ENCODE data around the gene MFGE8.
A peak's percentile ranks its signal among the peaks of the same experiment; 100 is the strongest.

Gene MFGE8

GRCh38 chr15:88918738-88919137, 5.6 kb upstream of the MFGE8 start:
- DNase-seq (ENCODE audit: low read depth in 2 of 2) = no peak

GRCh38 chr15:88917760-88918159, 4.6 kb upstream of the MFGE8 start:
- no peak for DNase-seq (ENCODE audit: low read depth in 2 of 2)

DNA sequence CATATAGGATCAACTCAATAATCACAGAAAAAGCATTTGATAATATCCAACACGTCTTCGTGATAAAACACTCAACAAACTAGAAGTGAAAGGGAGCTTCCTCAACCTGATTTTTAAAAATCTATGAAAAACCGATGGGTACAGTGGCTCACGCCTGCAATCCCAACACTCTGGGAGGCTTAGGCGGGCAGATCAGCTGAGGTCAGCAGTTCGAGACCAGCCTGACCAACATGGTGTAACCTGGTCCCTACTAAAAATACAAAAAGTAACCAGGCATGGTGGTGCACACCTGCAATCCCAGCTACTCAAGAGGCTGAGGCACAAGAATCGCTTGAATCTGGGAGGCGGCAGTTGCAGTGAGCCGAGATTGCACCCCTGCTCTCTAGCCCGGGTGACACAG, 2.2 kb upstream of the MFGE8 start:
- DNase-seq (ENCODE audit: low read depth in 2 of 2) = no peak

GRCh38 chr15:88913850-88914169, 631 bp upstream of the MFGE8 start:
- DNase-seq (ENCODE audit: low read depth in 2 of 2) = no peak

- no peak for DNase-seq (ENCODE audit: low read depth in 2 of 2)
Observed at GRCh38 chr15:88912500-88912921, 668 bp downstream of the MFGE8 start.

- DNase-seq (ENCODE audit: low read depth in 2 of 2) = no peak
Observed at GRCh38 chr15:88911766-88912118, 1.4 kb downstream of the MFGE8 start.

DNA sequence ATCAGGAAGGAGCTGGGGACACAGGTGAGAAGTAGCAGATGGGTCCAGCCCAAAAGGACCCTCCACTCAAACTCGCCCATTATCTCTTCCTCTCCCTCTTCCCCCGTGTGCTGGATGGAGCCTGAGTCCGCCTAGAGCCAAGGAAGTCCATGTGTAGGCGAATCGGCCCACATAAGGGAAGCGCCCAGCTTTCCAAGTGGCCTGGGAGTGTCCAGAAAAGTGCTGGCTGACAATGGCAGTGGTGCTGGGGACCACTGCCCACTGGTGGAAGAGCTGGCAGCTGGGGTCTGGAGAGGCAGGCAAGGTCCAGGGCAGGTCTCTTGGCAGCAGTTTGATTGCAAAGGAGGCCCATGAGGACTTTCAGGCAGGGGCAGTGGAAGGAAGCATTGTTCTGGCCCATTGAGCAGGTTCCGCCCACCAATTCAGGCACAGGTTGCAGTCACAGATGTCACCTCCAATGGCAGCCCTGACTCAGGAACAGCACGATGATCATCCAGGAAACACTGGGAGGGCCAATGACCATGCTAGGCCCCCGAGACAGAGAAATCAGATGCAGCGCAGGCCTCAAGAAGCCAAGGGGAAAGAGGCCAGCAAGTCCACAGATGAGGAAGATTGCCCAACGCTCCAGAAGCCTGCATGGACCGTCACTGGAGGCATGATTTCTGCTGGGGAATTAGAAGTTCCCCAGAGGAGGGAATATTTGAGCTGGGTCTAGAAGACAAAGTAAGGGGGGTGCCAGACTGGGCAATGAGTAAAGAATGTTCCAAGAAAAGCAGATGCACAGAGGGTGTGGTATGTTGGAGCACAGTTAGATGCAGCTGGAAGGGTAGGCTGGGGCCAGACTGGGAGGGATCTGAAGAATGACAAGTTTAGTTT, 3.0 kb downstream of the MFGE8 start:
- DNase-seq (ENCODE audit: low read depth in 2 of 2) = no peak

GRCh38 chr15:88908697-88909621, 4.2 kb downstream of the MFGE8 start:
- DNase-seq (ENCODE audit: low read depth in 2 of 2) = no peak

GRCh38 chr15:88908123-88908522, 5.1 kb downstream of the MFGE8 start:
- no peak for DNase-seq (ENCODE audit: low read depth in 2 of 2)

DNA sequence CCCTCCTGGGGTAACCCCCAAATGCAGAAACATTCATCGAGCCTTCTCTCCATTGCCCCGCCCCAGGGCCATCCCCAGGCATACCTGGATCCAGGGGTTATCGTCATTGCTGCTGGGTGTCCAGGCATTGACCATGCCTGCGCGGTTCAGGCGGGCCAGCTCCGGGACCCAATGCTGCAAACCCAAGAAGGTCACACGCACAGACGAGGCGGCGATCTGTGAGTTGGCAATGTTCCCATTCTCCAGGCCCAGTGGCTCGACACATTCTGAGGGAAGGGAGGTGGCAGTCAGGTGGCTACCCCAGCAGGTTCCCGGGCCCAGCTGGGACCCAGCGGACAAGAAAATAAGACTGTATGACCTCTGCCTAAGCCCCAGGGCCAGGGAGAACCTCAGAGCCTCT, 6.1 kb downstream of the MFGE8 start:
- DNase-seq (ENCODE audit: low read depth in 2 of 2) = no peak

- no peak for DNase-seq (ENCODE audit: low read depth in 2 of 2)
Observed at GRCh38 chr15:88906551-88906950, 6.6 kb downstream of the MFGE8 start.

- no peak for DNase-seq (ENCODE audit: low read depth in 2 of 2)
Observed at GRCh38 chr15:88906130-88906529, 7.0 kb downstream of the MFGE8 start.

- DNase-seq (ENCODE audit: low read depth in 2 of 2) = no peak
Observed at GRCh38 chr15:88905576-88905975, 7.6 kb downstream of the MFGE8 start.

DNA sequence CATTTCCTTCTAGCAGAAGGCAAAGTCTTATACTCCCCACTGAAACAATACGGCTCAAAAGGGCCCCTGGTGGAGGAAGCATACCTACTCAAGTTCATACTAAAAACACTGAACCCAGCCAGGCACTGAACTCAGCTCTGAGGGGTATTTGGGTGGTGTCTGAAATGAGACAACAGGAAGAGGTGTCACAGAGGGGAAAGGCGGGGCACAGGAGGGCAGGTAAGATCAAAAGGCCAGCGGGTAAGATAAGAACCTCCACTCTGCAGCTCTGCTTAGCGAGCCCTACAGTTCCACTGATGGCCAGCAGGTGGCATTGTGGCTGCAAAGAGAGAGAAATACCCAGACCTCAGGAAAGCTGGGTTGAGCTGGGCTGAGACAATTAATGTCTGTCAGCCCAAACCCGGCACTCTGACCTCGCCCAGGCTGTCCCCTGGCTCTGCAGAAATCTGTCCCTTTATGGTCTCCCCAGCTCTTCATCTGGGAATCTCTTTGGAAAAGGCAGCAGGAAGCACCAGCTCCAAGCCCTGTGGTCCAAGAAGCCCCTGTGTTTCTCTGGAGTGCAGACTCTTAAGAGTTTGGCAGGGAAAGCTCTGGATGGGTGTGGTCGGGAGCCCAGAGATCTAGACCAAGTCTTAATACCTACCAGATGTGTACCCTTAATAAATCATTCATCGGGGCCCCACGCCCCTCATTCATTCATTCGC, 8.4 kb downstream of the MFGE8 start:
- DNase-seq (ENCODE audit: low read depth in 2 of 2) = peak; percentile 83 to 87

GRCh38 chr15:88904257-88904623, 8.9 kb downstream of the MFGE8 start:
- DNase-seq (ENCODE audit: low read depth in 2 of 2) = no peak

DNA sequence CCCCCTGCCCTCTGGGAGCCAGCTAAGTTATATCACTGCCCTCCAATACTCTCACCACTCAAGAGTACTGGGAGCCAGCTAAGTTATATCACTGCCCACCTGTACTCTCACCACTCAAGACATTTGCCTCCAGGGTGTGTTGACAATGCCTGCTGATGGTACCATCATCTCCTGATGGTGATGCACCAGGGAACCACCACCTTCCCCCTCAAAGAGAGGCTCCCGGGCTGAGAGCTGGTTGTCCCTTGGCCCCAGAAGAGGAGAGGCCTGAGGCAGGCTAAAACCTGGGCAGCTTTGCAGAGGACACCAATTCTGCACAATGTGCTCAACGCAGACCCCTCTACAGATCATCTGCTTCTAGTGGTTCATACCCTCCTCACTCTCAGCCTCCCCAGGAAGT, 10.3 kb downstream of the MFGE8 start:
- no peak for DNase-seq (ENCODE audit: low read depth in 2 of 2)

GRCh38 chr15:88902221-88902835, 10.9 kb downstream of the MFGE8 start:
- no peak for DNase-seq (ENCODE audit: low read depth in 2 of 2)

- DNase-seq (ENCODE audit: low read depth in 2 of 2) = no peak
Observed at GRCh38 chr15:88901508-88902220, 11.5 kb downstream of the MFGE8 start.

- DNase-seq (ENCODE audit: low read depth in 2 of 2) = no peak
Observed at GRCh38 chr15:88900982-88901418, 12.2 kb downstream of the MFGE8 start.

DNA sequence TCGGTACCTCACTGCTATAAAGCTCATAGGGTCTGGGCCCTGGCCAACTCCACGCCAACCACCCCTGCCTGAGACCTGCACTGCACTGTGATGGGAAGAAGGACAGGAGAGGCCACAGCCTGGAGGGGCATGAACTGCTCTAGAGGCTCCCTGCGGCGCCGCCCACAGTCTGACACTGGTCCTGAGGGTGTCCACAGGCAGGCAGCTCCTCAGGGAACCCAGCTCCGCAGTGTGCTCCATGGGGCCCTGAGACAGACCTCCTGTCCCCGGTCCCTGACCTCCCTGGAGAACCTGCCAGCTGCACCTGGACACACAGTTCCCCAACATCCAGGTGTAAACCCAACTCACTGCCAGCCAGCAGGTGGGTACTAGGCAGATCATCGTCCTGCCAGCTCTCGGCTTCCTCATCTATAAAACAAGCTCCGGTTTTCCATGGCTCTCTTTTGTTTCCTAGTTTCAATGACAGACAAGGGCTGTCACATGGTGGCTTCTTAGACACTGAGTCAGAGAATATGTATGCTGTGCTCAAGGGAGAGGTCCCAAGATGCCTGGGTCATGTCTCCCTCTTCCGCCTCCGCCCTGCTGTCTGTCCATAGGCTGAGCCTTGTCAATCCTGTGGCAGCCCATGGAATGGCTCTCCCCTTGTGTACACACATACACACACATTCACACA, 12.7 kb downstream of the MFGE8 start:
- DNase-seq (ENCODE audit: low read depth in 2 of 2) = no peak

- DNase-seq (ENCODE audit: low read depth in 2 of 2) = no peak
Observed at GRCh38 chr15:88899251-88899650, 13.9 kb downstream of the MFGE8 start.
